HG03520 (cell line): Measurements from ENCODE around the gene ARHGAP8.
"Not testable (repeated sequence)": the region's sequence is repeated elsewhere in the genome, so short reads cannot be mapped to it uniquely, and the experiment has no call there.

ENCODE experiments used
- ATAC-seq: cut with Tn5 transposase; IDR thresholded peaks from one replicate; pipeline ENCODE4 v1.9.1; 2021; ENCODE audit warnings: mild to moderate bottlenecking, moderate library complexity; ENCODE audit not compliant: unreplicated experiment

Gene ARHGAP8

DNA sequence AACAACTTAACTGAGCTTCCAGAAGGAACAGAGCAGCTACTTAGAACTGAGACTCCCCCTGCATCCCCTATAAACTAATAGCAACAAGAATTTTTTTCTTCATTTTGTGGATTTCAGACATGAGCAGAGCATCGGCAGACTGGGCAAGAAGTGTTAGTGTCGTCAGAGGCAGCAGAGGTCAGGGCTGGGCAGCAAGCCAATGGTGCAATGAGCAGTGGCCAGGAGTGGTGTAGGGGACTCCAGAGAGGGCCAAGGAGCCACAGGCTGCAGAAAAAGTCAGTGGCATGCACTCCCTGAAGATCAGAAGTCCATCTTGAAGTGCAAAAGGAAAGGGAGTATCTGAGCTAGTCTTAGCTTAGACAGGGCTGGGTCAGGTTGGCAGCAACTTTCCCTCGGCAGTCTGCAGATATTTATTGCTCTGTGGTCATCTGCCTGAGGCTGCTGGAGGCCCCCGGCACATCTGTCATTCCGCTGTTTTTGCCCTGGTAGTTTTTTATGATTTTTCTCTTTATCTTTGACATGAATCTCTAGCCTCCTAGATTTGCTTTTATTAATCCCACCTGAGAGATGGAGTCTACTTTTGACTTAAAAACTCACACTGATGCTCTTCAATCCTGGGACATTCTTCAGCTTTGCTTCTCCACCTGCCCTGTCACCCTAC, 152.2 kb downstream of the ARHGAP8 start:
- ATAC-seq = not testable (repeated sequence)

DNA sequence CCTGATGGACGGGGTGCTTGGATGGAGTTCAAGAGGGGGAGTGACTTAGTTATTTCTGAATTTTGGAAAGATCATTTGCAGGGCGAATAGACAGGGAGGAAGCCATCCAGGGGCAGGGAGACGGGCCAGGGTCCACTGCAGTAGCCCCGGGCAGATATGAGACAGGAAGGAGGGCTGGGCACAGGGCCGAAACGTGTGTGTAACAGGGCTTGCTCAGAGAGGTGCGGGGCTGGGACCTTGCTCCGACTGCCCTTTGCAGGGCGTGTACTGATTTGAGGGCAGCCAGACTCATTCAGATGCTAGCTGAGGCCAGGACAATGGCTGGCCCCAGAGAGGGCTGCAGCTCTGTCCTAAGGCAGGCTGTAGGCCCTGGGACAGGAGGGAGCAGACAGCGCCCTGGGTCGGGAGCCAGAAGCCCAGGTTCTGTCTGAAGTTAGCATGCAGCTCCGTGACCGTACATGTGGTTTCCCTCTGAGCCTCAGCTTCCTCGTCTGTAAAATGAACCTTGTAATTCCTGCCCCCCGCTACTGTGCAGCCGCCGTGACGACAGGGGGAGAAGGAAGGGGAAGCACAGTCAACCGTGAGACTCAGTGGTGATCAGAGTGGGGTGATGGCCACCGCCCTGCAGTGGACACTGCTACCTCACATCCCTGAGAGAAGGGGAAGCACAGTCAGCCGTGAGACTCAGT, 154.0 kb downstream of the ARHGAP8 start:
- ATAC-seq = no peak

DNA sequence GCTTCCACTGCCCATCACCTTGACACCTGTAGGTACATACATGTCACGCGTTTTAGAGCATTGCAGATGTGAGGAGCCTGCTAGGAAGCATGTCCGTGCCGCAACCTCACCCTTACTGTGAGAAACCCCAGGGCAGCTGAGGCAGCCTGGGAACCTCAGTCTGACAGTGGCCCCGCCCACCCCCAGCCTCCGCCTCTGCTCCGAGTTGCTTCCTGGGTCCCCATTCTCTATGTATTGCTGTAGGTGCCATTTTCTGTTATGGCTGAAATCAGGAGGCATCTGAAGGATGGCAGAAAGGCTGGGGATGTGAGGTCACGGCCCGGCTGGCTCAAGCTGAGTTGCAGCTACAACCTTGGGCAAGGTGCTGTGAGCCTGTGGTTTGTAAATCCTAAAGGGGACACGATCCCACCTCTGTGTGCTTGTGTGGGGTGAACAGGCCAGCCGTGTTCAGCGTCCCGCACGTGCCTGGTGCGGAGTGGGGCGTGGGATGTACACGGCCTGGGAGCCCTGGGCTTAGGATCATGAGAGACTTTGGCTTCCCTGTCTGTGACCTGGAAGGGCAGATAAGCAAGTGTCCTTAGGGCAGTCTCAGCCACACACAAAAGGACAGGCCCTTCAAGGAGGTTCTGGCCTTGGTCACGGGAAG, 154.7 kb downstream of the ARHGAP8 start:
- no peak for ATAC-seq

DNA sequence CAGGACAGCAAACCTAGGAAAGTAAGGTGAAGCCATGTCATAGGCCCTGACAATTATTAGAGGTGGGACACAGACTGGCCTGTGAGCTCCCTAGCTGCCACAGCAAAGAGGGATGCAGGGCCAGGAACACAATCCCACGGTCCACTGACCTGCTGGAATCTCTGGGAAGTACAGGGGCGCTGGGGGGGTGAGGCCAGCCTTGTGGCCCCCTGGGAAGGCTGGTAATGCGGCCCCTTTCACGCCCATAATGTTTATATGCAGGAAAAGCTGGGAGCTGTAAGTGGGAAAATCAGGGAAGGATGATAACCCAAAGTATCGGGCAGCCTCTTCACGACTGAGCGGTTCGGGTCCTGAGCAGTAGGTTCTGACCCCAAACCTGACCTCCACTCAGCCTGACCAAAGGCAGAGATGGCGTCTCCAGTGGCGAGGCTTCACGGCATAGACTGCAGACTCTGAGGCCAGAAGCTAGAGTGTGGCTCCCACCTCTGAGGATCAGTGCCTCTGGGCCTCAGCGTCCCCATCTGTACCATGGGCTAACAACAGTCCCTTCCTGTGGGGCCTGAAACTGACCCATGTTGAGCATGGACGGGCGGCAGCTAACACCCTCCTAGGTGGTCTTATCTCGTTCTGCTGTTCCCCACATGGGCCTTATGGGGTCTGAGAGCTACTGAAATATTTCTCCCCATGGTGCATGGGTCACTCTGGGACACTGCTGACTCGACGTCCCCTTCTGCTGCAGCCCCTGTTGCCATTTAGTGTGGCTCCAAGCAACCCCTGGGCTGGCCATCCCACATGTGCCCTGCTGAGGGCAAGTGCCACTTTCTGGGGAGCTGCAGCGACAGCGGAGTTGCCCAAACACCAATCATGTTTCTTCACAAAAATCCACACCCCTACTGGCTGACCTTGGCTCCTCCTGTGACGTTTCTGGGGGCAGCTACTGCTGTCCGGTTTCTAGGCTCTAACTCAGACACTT, 155.7 kb downstream of the ARHGAP8 start:
- ATAC-seq = no peak

DNA sequence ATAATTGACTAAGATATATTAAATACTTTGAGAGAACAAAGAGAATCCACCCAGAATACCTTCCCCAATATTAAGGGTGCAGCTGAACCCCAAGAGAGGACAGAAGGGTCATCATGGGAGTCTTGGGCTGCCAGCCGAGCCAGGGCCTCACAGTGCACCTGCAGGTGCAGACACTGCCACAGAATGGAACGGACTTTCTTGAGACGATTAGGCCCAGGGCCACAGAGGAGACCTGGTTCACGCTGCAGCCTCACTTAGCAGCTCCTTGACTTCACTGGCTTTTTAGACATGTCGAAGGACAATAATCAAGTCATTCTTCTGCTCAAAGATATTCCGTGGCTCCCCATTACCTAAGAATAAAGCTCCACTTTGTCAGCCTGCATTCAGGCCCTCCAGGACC, 156.9 kb downstream of the ARHGAP8 start:
- no peak for ATAC-seq
